SK-N-SH (cell line): ENCODE measurements around the gene CNBD2. TPM values are rescaled to one million over a fixed set of nuclear protein-coding genes. Genes with fewer than 3 reads are reported as not detected.

Experiments
- CTCF ChIA-PET: fragments of 300-600, 350-600 bp; formaldehyde crosslinking; extraction: SDS; loops from one replicate; lab custom pipeline; 2021; lab: Yijun Ruan, JAX
- POLR2A ChIA-PET: fragments of 350-600 bp; sonication (Branson Sonifier 250); formaldehyde crosslinking; extraction: SDS; loops from one replicate; lab custom pipeline; 2020; ENCODE audit warnings: antibody characterized with exemption, inconsistent platforms; lab: Yijun Ruan, JAX
- DNase-seq: peaks from one replicate; pipeline ENCODE4 v3.0.0; 2012
- H2AFZ ChIP-seq: fragments of 200-600 bp; sonication (generic); 2 replicates; pipeline ENCODE4 v1.8.1; 2016; ENCODE audit warnings: antibody characterized with exemption, mild to moderate bottlenecking, low read depth
- H3F3A ChIP-seq: fragments of 200-600 bp; sonication (generic); replicated peaks from 2 replicates; pipeline ENCODE3; 2016; ENCODE audit warnings: antibody characterized with exemption, mild to moderate bottlenecking; ENCODE audit not compliant: insufficient read depth
- H3K27ac ChIP-seq, 2 experiments: fragments of 200-500 bp in 1 of 2; fragments of 200-600 bp in 1 of 2; sonication (Bioruptor generic) in 1 of 2; sonication (generic), shearing (Covaris generic) in 1 of 2; 2 replicates each; pipeline versions ENCODE4 v1.5.1 to v1.6.1; 2014 to 2016; ENCODE audit warnings: low read depth in 2 of 2, inconsistent platforms in 1 of 2, low read length in 1 of 2, mild to moderate bottlenecking in 1 of 2, mixed read lengths in 1 of 2
- H3K27me3 ChIP-seq: fragments of 200-600 bp; sonication (generic), shearing (Covaris generic); 2 replicates; pipeline ENCODE4 v1.6.1; 2016; ENCODE audit warnings: mixed run types; ENCODE audit not compliant: insufficient read depth
- H3K36me3 ChIP-seq, 2 experiments: fragments of 200-500 bp in 1 of 2; fragments of 200-600 bp in 1 of 2; sonication (Bioruptor generic) in 1 of 2; sonication (generic) in 1 of 2; replicated peaks in 1 of 2; 2 replicates each; pipeline versions ENCODE3 to v1.5.1; 2014 to 2016; ENCODE audit warnings: low read length in 1 of 2, mild to moderate bottlenecking in 1 of 2; ENCODE audit not compliant: insufficient read depth in 2 of 2, control insufficient read depth in 1 of 2
- H3K4me1 ChIP-seq, 2 experiments: fragments of 200-500 bp in 1 of 2; fragments of 200-600 bp in 1 of 2; sonication (Bioruptor generic) in 1 of 2; sonication (generic), shearing (Covaris generic) in 1 of 2; 2 replicates each; pipeline versions ENCODE4 v1.5.1 to v1.6.1; 2014 to 2016; ENCODE audit warnings: low read depth in 1 of 2, low read length in 1 of 2, mixed run types in 1 of 2; ENCODE audit not compliant: insufficient read depth in 2 of 2, control insufficient read depth in 1 of 2
- H3K4me2 ChIP-seq: fragments of 200-600 bp; sonication (generic), shearing (Covaris generic); 2 replicates; pipeline ENCODE4 v1.6.1; 2017; ENCODE audit warnings: mixed run types
- H3K4me3 ChIP-seq, 2 experiments: fragments of 200-500 bp in 1 of 2; fragments of 200-600 bp in 1 of 2; sonication (Bioruptor generic) in 1 of 2; sonication (generic), shearing (Covaris generic) in 1 of 2; 2 replicates each; pipeline versions ENCODE4 v1.5.1 to v1.8.1; 2014 to 2016; ENCODE audit warnings: low read depth in 2 of 2, inconsistent platforms in 1 of 2, low read length in 1 of 2, mild to moderate bottlenecking in 1 of 2, mixed read lengths in 1 of 2, moderate library complexity in 1 of 2
- H3K79me2 ChIP-seq: fragments of 200-600 bp; sonication (generic); 2 replicates; pipeline ENCODE4 v1.8.1; 2017; ENCODE audit warnings: mild to moderate bottlenecking; ENCODE audit not compliant: insufficient read depth
- H3K9ac ChIP-seq: fragments of 200-600 bp; sonication (generic); 2 replicates; pipeline ENCODE4 v1.6.1; 2017; ENCODE audit warnings: mixed run types
- H3K9me2 ChIP-seq: fragments of 200-600 bp; sonication (generic); 2 replicates; pipeline ENCODE4 v1.6.1; 2017; ENCODE audit warnings: mixed run types
- H3K9me3 ChIP-seq: fragments of 200-600 bp; sonication (generic); 2 replicates; pipeline ENCODE4 v1.6.1; 2017; ENCODE audit warnings: mixed run types, mild to moderate bottlenecking, moderate library complexity
- H4K20me1 ChIP-seq: fragments of 200-600 bp; sonication (generic); 2 replicates; pipeline ENCODE4 v1.6.1; 2017; ENCODE audit warnings: mild to moderate bottlenecking, mixed run types; ENCODE audit not compliant: insufficient read depth
- EP300 ChIP-seq, 2 experiments: IDR thresholded peaks; 2 replicates each; pipeline versions ENCODE4 v1.4.0 to v1.6.1; 2012; ENCODE audit warnings: borderline replicate concordance in 1 of 2, low read depth in 1 of 2, low read length in 1 of 2
- FOXJ3 ChIP-seq: sonication (generic); formaldehyde crosslinking; IDR thresholded peaks from 2 replicates; pipeline ENCODE4 v1.5.1; 2020; ENCODE audit warnings: mild to moderate bottlenecking, missing genetic modification reagents
- MAX ChIP-seq: IDR thresholded peaks from 2 replicates; pipeline ENCODE4 v1.4.0; 2012; ENCODE audit warnings: low read depth
- RAD21 ChIP-seq: IDR thresholded peaks from 2 replicates; pipeline ENCODE4 v1.6.1; 2012; ENCODE audit warnings: mild to moderate bottlenecking, low read length
- REST ChIP-seq: IDR thresholded peaks from 2 replicates; pipeline ENCODE4 v1.6.1; 2012; ENCODE audit warnings: mild to moderate bottlenecking, low read depth, low read length, moderate library complexity
- RFX5 ChIP-seq: IDR thresholded peaks from 2 replicates; pipeline ENCODE4 v1.6.1; 2012; ENCODE audit warnings: mild to moderate bottlenecking, improper control_type of control experiment, low read length
- SIN3A ChIP-seq: IDR thresholded peaks from 2 replicates; pipeline ENCODE4 v1.6.1; 2012; ENCODE audit warnings: low read depth, mild to moderate bottlenecking, low read length, moderate library complexity, borderline replicate concordance
- TEAD4 ChIP-seq: IDR thresholded peaks from 2 replicates; pipeline ENCODE4 v1.4.0; 2012; ENCODE audit warnings: mild to moderate bottlenecking, borderline replicate concordance; ENCODE audit not compliant: insufficient read depth
- USF2 ChIP-seq: fragments of 150-350 bp; IDR thresholded peaks from 2 replicates; pipeline ENCODE4 v1.6.1; 2017; ENCODE audit warnings: antibody characterized with exemption, low read length, low read depth, borderline replicate concordance
- WGBS: methylation state at CpG from one replicate; pipeline ENCODE4 v1.1.6; 2017; ENCODE audit warnings: low lambda C conversion rate; 5-methylcytosine and 5-hydroxymethylcytosine counted together
- polyA plus RNA-seq, 3 experiments: library from polyadenylated mRNA; depleted of rRNA; stranded (reverse); fragments of >200 nt; gene quantifications; 2 replicates each; pipeline ENCODE4 v1.2.3, GENCODE V29; 2012

The CNBD2 gene
- polyA plus RNA-seq, 1 of the 3 experiments (the other 2 are of a cell fraction), result 5.6 TPM

- WGBS, result 100% methylated on average over 2 of the region's 2 CpGs
Observed at GRCh38 chr20:35929301-35929700, 39.1 kb upstream of the CNBD2 start.

More at GRCh38 chr20:35929301-35929700, 39.1 kb upstream of the CNBD2 start:
- H3K9me3 ChIP-seq, result no peaks in the 10 kb centered on the region
- no peaks in the 10 kb centered on the region for H3K27me3 ChIP-seq
- no peaks in the 10 kb centered on the region; the same call in 1 of the 2 replicates for H3K79me2 ChIP-seq
- no peak overlapping the region for H3K9ac ChIP-seq
- DNase-seq, result no peak
- no peak overlapping the region for H3K4me2 ChIP-seq
- H3K9me2 ChIP-seq, result no peaks in the 10 kb centered on the region
- H3K27ac ChIP-seq, result no peak overlapping the region
- no peaks in the 10 kb centered on the region for H3F3A ChIP-seq
- TF ChIP-seq MAX, result no peak
- no peak for TF ChIP-seq SIN3A
- no peak for TF ChIP-seq TEAD4
- no peak for TF ChIP-seq USF2
- no peak for TF ChIP-seq RAD21
- no peak for TF ChIP-seq FOXJ3 (CRISPR knock-in tag)
- no peak for TF ChIP-seq REST
- no peak for TF ChIP-seq RFX5
- no peak for TF ChIP-seq EP300 (IDR thresholded peaks at IDR 0.05; ENCODE audit: borderline replicate concordance in 1 of 2, low read depth in 1 of 2, low read length in 1 of 2)
- TF ChIP-seq, all 33 proteins: peak for 0
- Histone ChIP-seq H2AFZ (no peak overlapping the region), H3K4me3 (no peak overlapping the region), H4K20me1 (no peaks in the 10 kb centered on the region), H3K36me3 (peaks cover 23 to 30% of the 10 kb centered on the region in 2 experiments), H3K4me1 (no peaks in the 10 kb centered on the region)
- CTCF ChIA-PET, result interaction anchor here (1.5 kb wide), 1 partner anchor 24 kb away, joined by 3 read pairs; no protein-coding TSS in a partner anchor
- POLR2A ChIA-PET, result no interaction called here
